ENCODE data around the gene CKAP4.

The CKAP4 gene

DNA sequence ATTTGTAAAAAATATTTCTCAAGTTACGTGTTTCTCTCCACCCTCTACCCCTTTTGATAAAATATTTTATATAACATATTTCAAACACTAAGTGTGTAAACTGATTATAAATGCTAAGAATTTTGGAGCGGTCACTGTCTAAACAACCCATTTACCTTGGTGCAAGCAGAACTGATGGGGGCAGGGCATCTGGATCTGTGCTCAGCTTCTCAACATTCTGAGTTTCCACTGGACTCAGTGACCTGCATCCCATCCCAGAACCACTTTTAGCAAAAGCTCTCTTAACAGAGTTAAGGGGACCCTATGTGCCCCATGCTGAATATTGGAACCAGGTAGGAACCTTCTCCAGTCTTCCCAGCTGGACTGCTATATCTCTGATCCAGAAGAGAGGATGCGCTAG is 53.5 kb downstream of the CKAP4 start:
- FAIRE-seq: no peak

DNA sequence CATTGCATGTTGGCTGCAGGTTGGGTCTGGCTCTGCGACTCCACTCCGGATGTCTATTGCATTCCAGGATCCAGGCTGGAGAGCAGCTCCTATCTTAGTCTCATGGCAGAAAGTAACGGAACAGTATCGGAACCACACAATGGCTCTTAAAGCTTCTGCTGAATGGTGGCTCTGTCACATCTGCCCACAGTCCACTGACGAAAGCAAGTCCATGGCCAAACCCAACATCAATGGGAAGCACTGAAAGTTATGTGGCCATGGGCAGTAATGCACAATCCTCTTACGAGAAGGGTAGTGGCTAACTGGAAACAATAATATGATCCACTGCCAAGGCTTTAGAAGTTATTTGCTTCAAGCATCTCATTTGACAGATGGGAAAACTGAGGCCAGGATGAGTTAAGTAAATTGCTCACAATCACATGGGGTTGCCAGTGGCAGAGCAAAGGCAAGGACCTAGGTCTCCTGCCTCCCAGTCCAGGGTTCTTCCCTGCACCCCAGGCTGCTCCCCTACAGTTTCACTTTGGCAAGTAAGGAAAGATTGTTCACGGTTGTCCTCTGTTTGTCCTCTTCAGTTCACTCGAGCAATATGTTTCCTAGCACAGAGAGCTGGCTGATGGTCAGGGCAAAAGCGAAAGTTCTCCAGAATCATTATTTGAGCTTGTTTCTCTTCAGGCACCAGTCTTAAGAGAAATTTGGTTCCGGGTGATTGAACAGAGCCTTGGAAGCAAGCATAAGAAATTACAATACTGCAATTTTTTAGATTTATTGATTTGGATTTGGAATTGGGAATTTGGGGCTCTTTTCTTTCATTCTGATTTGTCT is 54.2 kb downstream of the CKAP4 start:
- FAIRE-seq: no peak

DNA sequence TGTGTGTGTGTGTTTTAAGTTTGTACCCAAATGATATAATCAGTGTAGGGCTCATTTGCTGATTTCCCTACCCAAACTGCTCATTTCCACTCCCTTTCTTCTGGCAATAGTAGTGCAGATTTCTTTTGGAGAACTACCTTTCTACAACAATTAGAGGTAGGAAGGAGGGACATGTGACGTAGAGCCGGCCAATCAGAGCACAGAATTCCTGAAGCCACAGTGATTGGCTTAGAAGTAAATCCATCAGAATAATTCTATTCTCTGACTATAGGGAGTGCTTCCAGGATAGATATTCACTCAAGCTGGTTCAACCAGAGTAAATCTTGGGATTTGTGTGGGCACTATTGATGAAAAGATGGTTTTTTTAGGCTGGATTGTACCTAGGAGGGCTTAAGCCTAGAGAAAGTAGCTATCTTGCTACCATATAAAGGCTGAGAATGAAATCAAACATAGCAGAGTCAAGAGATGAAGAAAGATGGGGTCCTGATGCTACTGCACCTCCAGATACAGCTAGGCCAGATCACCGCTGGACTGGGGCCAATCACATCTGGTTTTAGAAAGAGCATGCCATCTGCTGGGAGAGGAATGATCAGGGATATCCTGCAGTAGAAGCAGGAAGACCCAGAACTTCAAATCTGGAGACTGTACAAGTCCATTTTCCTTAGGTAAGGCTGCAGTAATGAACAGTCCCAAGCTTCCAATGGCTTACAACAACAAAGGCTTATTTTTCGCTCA is 55.0 kb downstream of the CKAP4 start:
- no peak for FAIRE-seq

DNA sequence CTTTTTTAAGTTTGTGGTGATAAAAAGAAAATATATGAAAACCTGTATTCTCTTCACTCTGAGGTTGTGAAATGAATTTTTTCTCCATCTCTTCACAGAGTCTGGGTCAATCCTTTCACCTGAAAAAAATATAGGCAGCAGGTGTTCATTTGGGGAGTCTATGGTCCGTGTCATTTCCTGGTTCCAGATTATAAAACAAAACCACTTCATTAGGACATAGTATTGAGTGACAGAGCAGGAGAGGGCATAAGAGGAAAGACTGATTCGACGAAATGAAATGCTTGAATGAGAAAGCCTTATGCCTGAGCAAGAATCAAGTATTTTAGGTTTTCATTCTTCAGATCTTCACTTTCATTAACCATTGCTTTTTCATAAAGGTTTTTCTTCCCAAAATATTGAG is 57.2 kb downstream of the CKAP4 start:
- no peak for FAIRE-seq

DNA sequence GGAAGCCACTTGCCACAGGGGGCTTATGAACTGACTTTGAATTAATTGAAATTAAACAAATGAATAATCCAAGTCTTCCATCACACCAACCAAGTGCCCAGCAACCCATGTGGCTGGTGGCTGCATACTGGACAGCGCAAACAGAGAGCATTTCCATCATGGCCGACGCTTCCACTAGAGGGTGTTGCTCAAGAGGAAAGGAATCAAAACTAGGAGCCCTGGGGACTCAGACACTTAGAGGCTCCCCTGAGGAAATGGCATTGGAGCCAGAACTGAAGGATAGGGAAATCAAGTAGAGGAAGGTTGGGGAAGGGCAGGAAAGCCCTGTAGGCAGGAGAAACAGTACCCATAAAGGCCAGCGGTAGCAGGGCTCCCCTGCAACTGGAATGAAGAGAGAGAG is 58.5 kb downstream of the CKAP4 start:
- FAIRE-seq: no peak

DNA sequence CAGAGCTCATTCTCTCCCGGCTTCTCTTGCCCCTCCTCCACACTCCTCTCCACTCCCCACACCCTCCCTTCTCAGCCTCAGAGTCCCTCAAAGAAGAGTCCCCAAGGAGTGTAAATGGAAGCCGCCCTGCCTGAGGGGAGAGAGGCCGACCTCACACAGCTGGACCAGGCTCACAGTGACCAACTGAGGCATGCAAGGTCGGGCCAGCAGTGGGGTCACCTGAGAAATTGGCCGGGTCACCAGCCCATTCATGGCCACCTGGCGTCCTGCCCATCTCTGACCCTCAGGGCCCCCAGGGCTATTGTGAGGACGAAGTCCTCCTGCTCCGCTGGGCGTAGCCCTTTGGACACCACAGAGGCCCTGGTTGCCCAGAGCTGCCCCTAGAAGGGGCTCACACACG is 59.6 kb downstream of the CKAP4 start:
- no peak for FAIRE-seq
